CD4-positive, alpha-beta T cell (primary cell): ENCODE results near the gene RD3L. TPM values are rescaled to one million over a fixed set of nuclear protein-coding genes. Genes with fewer than 3 reads are reported as not detected.

Experiments
- ATAC-seq: fragments of 200-7000 bp; cut with Tn5 transposase; one replicate; pipeline ENCODE4 v1.10.0; 2022; ENCODE audit warnings: mild to moderate bottlenecking; ENCODE audit not compliant: poor library complexity
- CTCF ChIA-PET: fragments of 350-600 bp; sonication (Branson Sonifier 250); formaldehyde crosslinking; loops from one replicate; lab custom pipeline; 2021; ENCODE audit warnings: antibody characterized with exemption, inconsistent platforms; lab: Charles Lee
- POLR2A ChIA-PET: fragments of 350-600 bp; sonication (Branson Sonifier 250); formaldehyde crosslinking; loops from one replicate; lab custom pipeline; 2021; ENCODE audit warnings: antibody characterized with exemption, inconsistent platforms; lab: Charles Lee
- DNase-seq, 14 experiments: peaks; one replicate each; pipeline ENCODE4 v3.0.0-alpha.2; 2013 to 2020; ENCODE audit warnings: mixed read lengths in 2 of 14
- H3K27ac ChIP-seq, 2 donors: one replicate each; pipeline versions ENCODE4 v1.5.1 to v1.7.0; 2013; ENCODE audit warnings: low read length in 2 of 2, low read depth in 1 of 2, mild to moderate bottlenecking in 1 of 2
- H3K27me3 ChIP-seq, 2 experiments: 1 replicate in 1 of 2; 2 replicates in 1 of 2; pipeline versions ENCODE4 v1.6.1 to v1.7.0; 2013; ENCODE audit warnings: low read length in 2 of 2, control low read depth in 1 of 2, mild to moderate bottlenecking in 1 of 2, moderate library complexity in 1 of 2; ENCODE audit not compliant: insufficient read depth in 2 of 2, control insufficient read depth in 1 of 2
- H3K36me3 ChIP-seq: one replicate; pipeline ENCODE4 v1.6.1; 2013; ENCODE audit warnings: low read length, control low read depth; ENCODE audit not compliant: insufficient read depth
- H3K4me1 ChIP-seq: one replicate; pipeline ENCODE4 v1.6.1; 2013; ENCODE audit warnings: low read length, control low read depth; ENCODE audit not compliant: insufficient read depth
- H3K4me3 ChIP-seq: one replicate; pipeline ENCODE4 v1.5.1; 2013; ENCODE audit warnings: mild to moderate bottlenecking, low read length, moderate library complexity
- H3K9me3 ChIP-seq, 2 experiments: 1 replicate in 1 of 2; 2 replicates in 1 of 2; pipeline versions ENCODE4 v1.6.1 to v1.7.0; 2013; ENCODE audit warnings: low read length in 2 of 2, mild to moderate bottlenecking in 2 of 2, control low read depth in 1 of 2, moderate library complexity in 1 of 2; ENCODE audit not compliant: control insufficient read depth in 1 of 2, insufficient read depth in 1 of 2
- H3K27ac Mint-ChIP-seq: one replicate; pipeline ENCODE4 v1.8.0; 2020; ENCODE audit warnings: mixed read lengths
- H3K27me3 Mint-ChIP-seq: one replicate; pipeline ENCODE4 v1.8.0; 2021; ENCODE audit warnings: mixed read lengths
- H3K36me3 Mint-ChIP-seq: one replicate; pipeline ENCODE4 v1.8.0; 2021; ENCODE audit warnings: low read depth, mixed read lengths
- H3K4me1 Mint-ChIP-seq: one replicate; pipeline ENCODE4 v1.8.0; 2021; ENCODE audit warnings: low read depth, mixed read lengths
- H3K4me3 Mint-ChIP-seq: one replicate; pipeline ENCODE4 v1.8.0; 2020; ENCODE audit warnings: mild to moderate bottlenecking, mixed read lengths
- H3K9me3 Mint-ChIP-seq: one replicate; pipeline ENCODE4 v1.8.0; 2020; ENCODE audit warnings: mixed read lengths
- CTCF ChIP-seq: fragments of 200-600 bp; IDR thresholded peaks from one replicate; pipeline ENCODE4 v1.8.0; 2022; ENCODE audit warnings: antibody characterized with exemption, mild to moderate bottlenecking
- intact Hi-C, 2 experiments: fragments of 100-400 bp; cut with DNase I in 1 of 2; cut with micrococcal nuclease in 1 of 2; formaldehyde crosslinking; loops; one replicate each; pipeline versions ENCODE4 v1.15.1 to v1.9.0; 2023 to 2025; cut with DNase I, micrococcal nuclease
- total RNA-seq, 174 experiments: library from RNA in 2 of 174; stranded (reverse) in 2 of 174; gene quantifications; one replicate each; pipeline ENCODE4 v1.2.3 and lab custom pipeline; 2021 to 2026

Gene RD3L
- total RNA-seq, 2 experiments from 2014 or later, result not detected

- Histone ChIP-seq H3K27me3 (no peaks in the 10 kb centered on the region), H3K36me3 (no peaks in the 10 kb centered on the region), H3K9me3 (no peaks in the 10 kb centered on the region), H3K4me1 (peaks cover 5% of the 10 kb centered on the region), H3K27ac (no peak overlapping the region), H3K4me3 (no peak overlapping the region)
- Mint-ChIP-seq H3K27ac (no peak overlapping the region), H3K36me3 (no peaks in the 10 kb centered on the region), H3K4me3 (no peak overlapping the region), H3K27me3 (no peaks in the 10 kb centered on the region), H3K9me3 (no peaks in the 10 kb centered on the region), H3K4me1 (no peaks in the 10 kb centered on the region)
- intact Hi-C loops, result loop anchor here in 1 of 2 experiments (2.0 kb wide), 1 partner anchor 21 kb away; a partner anchor contains a TSS
- CTCF ChIA-PET, result interaction anchor here (0.7 to 2.5 kb wide), 5 partner anchors 9 to 793 kb away, joined by 4 to 27 read pairs (median 5); no protein-coding TSS in a partner anchor
- ATAC-seq, result no peak
- POLR2A ChIA-PET, result no interaction called here
- TF ChIP-seq CTCF, result no peak
- DNase-seq, result no peak
Measured at GRCh38 chr14:103899833-103900232, 42.5 kb downstream of the RD3L start.

GRCh38 chr14:103899316-103899715 lies 43.0 kb downstream of the RD3L start:
- POLR2A ChIA-PET, result no interaction called here
- ATAC-seq (no peak), DNase-seq (no peak)
- no peaks in the 10 kb centered on the region for H3K27me3 ChIP-seq
- no peaks in the 10 kb centered on the region for H3K9me3 ChIP-seq
- CTCF ChIA-PET, result no interaction called here
- peaks cover 5% of the 10 kb centered on the region for H3K4me1 ChIP-seq
- H3K36me3 ChIP-seq, result no peaks in the 10 kb centered on the region
- Mint-ChIP-seq H3K9me3 (no peaks in the 10 kb centered on the region), H3K27ac (no peak overlapping the region), H3K27me3 (no peaks in the 10 kb centered on the region), H3K4me1 (no peaks in the 10 kb centered on the region), H3K36me3 (no peaks in the 10 kb centered on the region), H3K4me3 (no peak overlapping the region)
- intact Hi-C loops, result no loop called here
- no peak overlapping the region for H3K4me3 ChIP-seq
- TF ChIP-seq CTCF, result no peak
- no peak overlapping the region for H3K27ac ChIP-seq

- H3K9me3 ChIP-seq, result no peaks in the 10 kb centered on the region
- peaks cover 5% of the 10 kb centered on the region for H3K4me1 ChIP-seq
- intact Hi-C loops, result no loop called here
- no peaks in the 10 kb centered on the region for H3K9me3 Mint-ChIP-seq
- H3K27me3 Mint-ChIP-seq, result no peaks in the 10 kb centered on the region
- no peak overlapping the region for H3K4me3 ChIP-seq
- no peaks in the 10 kb centered on the region for H3K36me3 ChIP-seq
- no peak for TF ChIP-seq CTCF
- DNase-seq (no peak), ATAC-seq (no peak)
- no peak overlapping the region for H3K4me3 Mint-ChIP-seq
- no peak overlapping the region for H3K27ac Mint-ChIP-seq
- CTCF ChIA-PET, result no interaction called here
- no peaks in the 10 kb centered on the region for H3K4me1 Mint-ChIP-seq
- H3K27me3 ChIP-seq, result no peaks in the 10 kb centered on the region
- no peak overlapping the region for H3K27ac ChIP-seq
- H3K36me3 Mint-ChIP-seq, result no peaks in the 10 kb centered on the region
- POLR2A ChIA-PET, result no interaction called here
Measured at GRCh38 chr14:103898711-103899110, 43.6 kb downstream of the RD3L start.
